ENCODE results near the gene TANC1. TPM values are rescaled to one million over a fixed set of nuclear protein-coding genes. Genes with fewer than 3 reads are reported as not detected.

TANC1 gene
- total RNA-seq, 3 donors from 2014 or later = 0.33 to 0.40 (median 0.34) TPM

DNA sequence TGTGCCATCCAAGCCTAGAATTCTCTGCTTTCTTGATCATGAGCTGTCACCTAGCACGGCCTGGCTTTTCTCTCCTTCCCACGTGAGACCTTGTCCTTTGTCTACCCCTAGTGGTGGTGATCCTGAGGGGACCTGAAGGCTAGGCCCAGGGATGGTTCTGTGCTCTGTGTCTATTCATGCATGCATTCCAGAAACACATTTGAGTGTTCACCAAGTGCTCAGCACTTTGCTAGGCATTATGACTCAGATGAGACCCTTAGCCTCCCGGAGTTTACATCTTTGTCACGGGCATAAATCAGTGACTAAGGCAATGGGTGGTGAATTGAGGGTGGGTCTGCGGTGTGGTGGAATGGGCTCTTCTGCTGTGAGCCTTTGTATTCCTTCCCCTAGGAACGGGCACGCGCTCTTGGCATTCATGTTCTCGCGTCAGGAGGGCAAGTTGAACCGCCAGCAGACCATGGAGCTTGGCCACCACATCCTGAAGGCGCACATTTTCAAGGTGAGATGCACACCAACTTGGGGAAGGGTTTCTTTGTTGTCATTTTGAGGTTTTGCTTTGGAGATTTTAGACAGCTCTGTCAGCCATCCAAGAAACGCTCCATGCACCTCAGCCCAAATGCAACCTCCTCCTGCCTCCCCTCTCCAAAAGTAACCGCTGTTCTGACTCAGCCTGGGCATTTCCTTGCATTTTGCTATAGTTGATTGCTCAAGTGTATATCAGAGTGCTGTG lies 217.1 kb downstream of the TANC1 start:
- Mint-ChIP-seq H3K9me3 (no peaks in the 10 kb centered on the region), H3K27me3 (ENCODE audit: low read depth) (no peaks in the 10 kb centered on the region), H3K4me1 (ENCODE audit: low read depth) (no peaks in the 10 kb centered on the region), H3K36me3 (ENCODE audit: insufficient read depth) (no peaks in the 10 kb centered on the region), H3K4me3 (no peak overlapping the region)
- no peak for ATAC-seq
- no peak for DNase-seq

DNA sequence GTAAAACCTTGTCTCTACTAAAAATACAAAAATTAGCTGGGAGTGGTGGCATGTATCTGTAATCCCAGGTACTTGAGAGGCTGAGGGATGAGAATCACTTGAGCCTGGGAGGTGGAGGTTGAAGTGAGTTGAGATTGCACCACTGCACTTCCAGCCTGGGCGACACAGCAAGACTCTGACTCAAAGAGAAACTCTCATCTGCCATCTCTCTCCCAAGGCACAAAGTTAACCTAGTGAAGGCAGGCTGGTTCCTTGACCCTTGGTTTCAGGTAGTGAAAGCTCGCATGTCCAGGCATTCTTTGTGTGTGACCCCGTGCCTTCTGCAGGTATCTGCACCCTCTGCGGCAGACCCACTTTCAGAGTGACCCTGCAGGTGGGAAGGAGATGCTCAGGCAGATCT lies 218.0 kb downstream of the TANC1 start:
- H3K27me3 Mint-ChIP-seq (ENCODE audit: low read depth) = no peaks in the 10 kb centered on the region
- no peaks in the 10 kb centered on the region for H3K4me1 Mint-ChIP-seq (ENCODE audit: low read depth)
- H3K36me3 Mint-ChIP-seq (ENCODE audit: insufficient read depth) = no peaks in the 10 kb centered on the region
- ATAC-seq (no peak), DNase-seq (no peak)
- no peaks in the 10 kb centered on the region for H3K9me3 Mint-ChIP-seq
- no peak overlapping the region for H3K4me3 Mint-ChIP-seq

DNA sequence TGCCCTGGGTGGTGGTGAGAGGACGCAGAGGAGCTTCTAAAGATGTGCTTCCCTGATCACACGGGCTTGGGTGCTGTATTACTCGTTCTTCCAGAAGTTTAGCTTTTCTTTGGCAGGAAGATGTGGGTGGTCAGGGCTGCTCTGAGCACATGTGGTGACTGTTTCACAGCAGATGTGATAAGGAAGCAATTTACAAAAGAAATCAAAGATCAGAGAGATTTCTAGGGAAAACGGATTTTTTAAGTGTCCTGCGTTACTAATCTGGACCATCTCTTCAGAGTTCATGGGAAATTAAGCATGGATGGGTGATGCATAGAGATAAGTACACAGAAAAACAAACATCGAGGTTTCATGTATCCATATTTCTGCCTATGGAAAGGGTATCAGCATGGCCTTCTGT lies 218.7 kb downstream of the TANC1 start:
- Mint-ChIP-seq H3K4me3 (no peak overlapping the region), H3K4me1 (ENCODE audit: low read depth) (no peaks in the 10 kb centered on the region), H3K36me3 (ENCODE audit: insufficient read depth) (no peaks in the 10 kb centered on the region), H3K27me3 (ENCODE audit: low read depth) (no peaks in the 10 kb centered on the region), H3K9me3 (no peaks in the 10 kb centered on the region)
- ATAC-seq (no peak), DNase-seq (no peak)

DNA sequence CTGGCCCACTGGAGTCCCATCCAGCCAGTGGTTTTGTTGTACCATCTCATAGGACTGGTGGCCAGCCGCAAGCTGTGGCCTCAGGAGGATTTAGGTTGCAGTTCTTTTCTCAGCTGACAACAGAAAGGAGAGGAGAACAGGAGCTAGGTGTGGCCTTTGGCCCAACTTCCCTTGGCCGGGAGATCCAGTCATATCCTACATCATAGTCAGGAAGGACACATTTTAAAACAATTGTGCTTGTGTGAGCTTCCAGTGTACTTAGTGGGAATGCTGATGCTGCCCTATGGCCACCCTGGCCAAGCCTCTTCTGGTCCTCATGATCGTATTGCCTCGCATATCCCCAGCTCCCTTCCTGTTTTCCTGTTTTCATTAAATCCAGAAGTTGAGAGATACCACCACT lies 220.0 kb downstream of the TANC1 start:
- H3K4me3 Mint-ChIP-seq = no peak overlapping the region
- no peaks in the 10 kb centered on the region for H3K36me3 Mint-ChIP-seq (ENCODE audit: insufficient read depth)
- no peaks in the 10 kb centered on the region for H3K9me3 Mint-ChIP-seq
- ATAC-seq = no peak
- no peaks in the 10 kb centered on the region for H3K4me1 Mint-ChIP-seq (ENCODE audit: low read depth)
- DNase-seq = no peak
- H3K27me3 Mint-ChIP-seq (ENCODE audit: low read depth) = no peaks in the 10 kb centered on the region

DNA sequence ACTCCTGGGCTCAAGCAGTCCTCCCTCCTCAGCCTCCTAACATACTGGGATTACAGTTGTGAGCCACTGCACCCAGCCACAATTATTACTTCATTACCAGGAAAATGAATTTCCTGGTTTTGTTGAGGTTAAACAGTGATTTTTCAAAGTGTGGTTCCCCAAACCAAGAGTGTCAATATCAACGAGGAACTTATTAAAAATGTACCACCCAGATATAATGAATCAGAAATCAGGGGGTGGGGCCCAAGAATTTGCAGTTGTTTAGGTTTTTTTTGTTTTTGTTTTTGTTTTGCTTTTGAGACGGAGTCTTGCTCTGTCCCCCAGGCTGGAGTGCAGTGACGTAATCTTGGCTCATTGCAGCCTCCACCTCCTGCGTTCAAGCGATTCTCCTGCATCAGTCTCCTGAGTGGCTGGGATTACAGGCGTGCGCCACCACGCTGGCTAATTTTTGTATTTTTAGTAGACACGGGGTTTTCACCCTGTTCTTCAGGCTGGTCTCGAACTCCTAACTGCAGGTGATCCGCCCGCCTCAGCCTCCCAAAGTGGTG lies 224.0 kb downstream of the TANC1 start:
- Mint-ChIP-seq H3K9me3 (no peaks in the 10 kb centered on the region), H3K36me3 (ENCODE audit: insufficient read depth) (no peaks in the 10 kb centered on the region), H3K4me1 (ENCODE audit: low read depth) (no peaks in the 10 kb centered on the region), H3K27me3 (ENCODE audit: low read depth) (no peaks in the 10 kb centered on the region), H3K4me3 (no peak overlapping the region)
- no peak for ATAC-seq
- no peak for DNase-seq

DNA sequence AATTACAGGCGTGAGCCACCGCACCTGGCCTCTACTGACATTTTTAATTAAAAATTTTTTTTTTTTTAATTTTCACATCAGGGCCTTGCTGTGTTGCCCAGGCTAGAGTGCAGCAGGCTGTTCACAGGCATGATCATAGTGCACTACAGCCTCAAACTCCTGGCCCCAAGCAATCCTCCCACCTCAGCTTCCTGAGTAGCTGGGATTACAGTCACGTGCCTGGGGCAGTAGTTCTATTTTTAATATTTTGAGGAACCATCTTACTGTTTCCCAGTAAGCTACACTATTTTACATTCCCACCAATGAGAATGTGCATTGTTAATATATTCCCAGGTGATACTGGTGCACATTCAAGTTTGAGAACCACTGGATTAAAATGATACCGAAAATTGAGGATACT lies 225.4 kb downstream of the TANC1 start:
- no peaks in the 10 kb centered on the region for H3K9me3 Mint-ChIP-seq
- ATAC-seq = no peak

DNA sequence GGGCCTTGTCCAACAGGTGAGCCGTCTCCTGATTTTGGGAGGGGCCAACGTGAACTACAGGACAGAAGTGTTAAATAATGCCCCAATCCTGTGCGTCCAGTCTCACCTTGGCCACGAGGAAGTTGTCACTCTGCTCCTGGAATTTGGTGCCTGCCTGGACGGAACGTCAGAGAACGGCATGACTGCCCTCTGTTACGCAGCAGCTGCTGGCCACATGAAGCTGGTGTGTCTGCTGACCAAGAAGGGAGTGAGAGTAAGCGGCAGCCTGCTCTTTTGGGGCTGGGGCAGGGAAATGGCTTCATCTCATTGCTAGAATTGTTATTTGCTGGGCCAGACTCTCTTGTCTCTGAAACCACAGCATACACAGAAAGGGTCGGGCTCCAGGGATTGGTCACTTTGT lies 225.8 kb downstream of the TANC1 start:
- H3K4me1 Mint-ChIP-seq (ENCODE audit: low read depth) = no peaks in the 10 kb centered on the region
- no peak for DNase-seq
- no peaks in the 10 kb centered on the region for H3K36me3 Mint-ChIP-seq (ENCODE audit: insufficient read depth)
- no peak overlapping the region for H3K4me3 Mint-ChIP-seq
- no peaks in the 10 kb centered on the region for H3K27me3 Mint-ChIP-seq (ENCODE audit: low read depth)
- ATAC-seq = no peak
- no peaks in the 10 kb centered on the region for H3K9me3 Mint-ChIP-seq

More for the DNA sequence above, 225.4 kb downstream of the TANC1 start:
- no peaks in the 10 kb centered on the region for H3K27me3 Mint-ChIP-seq (ENCODE audit: low read depth)
- H3K4me1 Mint-ChIP-seq (ENCODE audit: low read depth) = no peaks in the 10 kb centered on the region
- DNase-seq = no peak
- no peak overlapping the region for H3K4me3 Mint-ChIP-seq
- H3K36me3 Mint-ChIP-seq (ENCODE audit: insufficient read depth) = no peaks in the 10 kb centered on the region

DNA sequence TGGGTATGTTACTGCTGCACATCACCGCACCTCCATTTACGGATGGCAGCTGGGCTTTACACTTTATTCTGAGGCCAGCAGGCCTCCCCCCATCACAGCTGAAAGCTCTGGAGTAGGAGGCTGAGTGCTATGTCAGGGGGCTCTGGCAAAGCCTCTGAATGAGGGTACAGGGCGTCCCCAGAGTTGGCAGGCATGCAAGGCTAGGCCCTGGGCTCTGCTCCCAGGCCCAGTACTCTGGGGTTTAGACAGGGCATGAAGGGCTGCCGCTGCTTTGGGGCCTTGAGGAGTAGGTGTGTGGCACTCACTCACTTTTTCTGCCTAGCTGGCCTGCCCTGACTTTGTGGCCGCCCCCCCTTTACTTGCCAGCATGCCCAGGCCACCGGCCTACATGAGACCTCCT lies 227.3 kb downstream of the TANC1 start:
- DNase-seq = no peak
- Mint-ChIP-seq H3K36me3 (ENCODE audit: insufficient read depth) (no peaks in the 10 kb centered on the region), H3K4me1 (ENCODE audit: low read depth) (peaks cover under 1% of the 10 kb centered on the region), H3K4me3 (no peak overlapping the region), H3K27me3 (ENCODE audit: low read depth) (no peaks in the 10 kb centered on the region), H3K9me3 (no peaks in the 10 kb centered on the region)
- no peak for ATAC-seq

DNA sequence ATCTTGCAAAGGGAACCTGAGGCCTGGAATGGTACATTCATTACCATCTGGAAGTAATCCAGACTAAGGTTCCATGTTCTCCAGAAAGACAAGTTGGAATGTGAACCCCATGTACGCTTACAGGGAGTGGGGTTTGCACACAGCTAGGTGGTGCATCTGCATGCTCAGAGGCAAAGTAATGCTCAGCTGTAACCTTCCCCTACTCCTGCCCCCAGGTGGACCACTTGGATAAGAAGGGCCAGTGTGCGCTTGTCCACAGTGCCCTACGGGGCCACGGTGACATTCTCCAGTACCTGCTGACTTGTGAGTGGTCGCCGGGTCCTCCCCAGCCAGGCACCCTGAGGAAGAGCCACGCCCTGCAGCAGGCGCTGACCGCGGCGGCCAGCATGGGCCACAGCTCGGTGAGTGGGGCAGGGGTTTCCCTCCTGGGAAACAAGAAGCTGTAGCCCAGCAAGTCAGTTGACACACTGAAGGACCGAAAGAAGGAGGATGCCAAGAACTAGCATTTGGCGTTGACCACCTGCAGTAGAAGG lies 228.0 kb downstream of the TANC1 start:
- ATAC-seq = no peak
- Mint-ChIP-seq H3K27me3 (ENCODE audit: low read depth) (no peaks in the 10 kb centered on the region), H3K9me3 (no peaks in the 10 kb centered on the region), H3K4me3 (no peak overlapping the region), H3K4me1 (ENCODE audit: low read depth) (peaks cover 8% of the 10 kb centered on the region), H3K36me3 (ENCODE audit: insufficient read depth) (no peaks in the 10 kb centered on the region)
- DNase-seq = no peak

DNA sequence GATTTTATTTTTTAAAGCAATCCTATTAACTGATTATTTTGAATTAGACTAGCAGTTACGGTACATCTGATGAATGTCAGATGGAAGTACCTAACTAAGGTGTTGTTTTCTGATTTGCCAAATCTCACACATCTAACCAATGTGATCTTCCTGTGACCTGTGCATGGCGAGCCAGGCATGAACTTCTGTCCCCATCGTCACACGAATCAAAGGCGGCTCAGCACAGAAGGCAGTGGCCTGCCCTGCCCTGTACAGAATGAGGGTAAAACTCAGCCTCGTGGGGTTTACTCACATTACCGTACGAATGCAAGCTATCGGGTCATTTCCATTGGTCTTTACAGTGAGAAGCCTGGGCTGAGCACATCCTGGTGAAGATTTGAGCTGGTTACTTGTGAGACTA lies 230.8 kb downstream of the TANC1 start:
- H3K4me1 Mint-ChIP-seq (ENCODE audit: low read depth) = peaks cover 18% of the 10 kb centered on the region
- no peak for ATAC-seq

DNA sequence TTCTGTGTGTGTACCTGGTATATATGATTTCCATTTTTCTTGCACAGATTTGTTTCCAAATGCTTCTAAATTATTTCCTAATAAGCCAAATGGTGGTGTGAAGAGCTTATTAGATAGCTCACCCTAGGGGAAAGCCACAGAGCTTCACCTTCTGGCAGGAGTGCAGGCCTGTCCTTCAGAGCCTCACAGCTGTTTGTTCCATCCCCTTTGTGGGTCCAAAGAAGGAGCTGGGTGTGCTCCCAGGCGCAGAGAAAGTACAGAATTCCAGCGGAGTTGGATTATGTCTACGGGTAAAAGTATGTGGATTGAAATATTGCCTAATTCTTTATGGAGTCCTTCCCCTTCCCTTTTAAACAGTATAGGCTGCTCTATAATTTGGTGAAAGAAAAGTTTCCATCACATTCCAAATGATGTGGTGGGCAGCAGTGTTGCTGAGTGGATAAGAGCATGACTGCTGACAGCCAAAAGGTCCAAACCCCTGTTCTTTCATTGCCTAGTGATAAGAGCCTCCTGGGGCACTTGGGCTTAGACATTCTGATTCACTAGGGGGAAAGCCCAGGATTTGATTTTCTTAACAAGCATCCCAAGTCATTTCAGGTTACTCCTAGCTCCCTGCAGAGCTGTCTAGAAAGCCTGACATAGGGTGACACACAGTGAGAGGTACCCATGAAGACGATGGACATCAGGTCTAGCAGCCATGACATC lies 231.5 kb downstream of the TANC1 start:
- no peaks in the 10 kb centered on the region for H3K9me3 Mint-ChIP-seq

More for the DNA sequence above, 230.8 kb downstream of the TANC1 start:
- H3K27me3 Mint-ChIP-seq (ENCODE audit: low read depth) = no peaks in the 10 kb centered on the region
- DNase-seq = no peak
- H3K9me3 Mint-ChIP-seq = no peaks in the 10 kb centered on the region
- no peak overlapping the region for H3K4me3 Mint-ChIP-seq
- no peaks in the 10 kb centered on the region for H3K36me3 Mint-ChIP-seq (ENCODE audit: insufficient read depth)

DNA sequence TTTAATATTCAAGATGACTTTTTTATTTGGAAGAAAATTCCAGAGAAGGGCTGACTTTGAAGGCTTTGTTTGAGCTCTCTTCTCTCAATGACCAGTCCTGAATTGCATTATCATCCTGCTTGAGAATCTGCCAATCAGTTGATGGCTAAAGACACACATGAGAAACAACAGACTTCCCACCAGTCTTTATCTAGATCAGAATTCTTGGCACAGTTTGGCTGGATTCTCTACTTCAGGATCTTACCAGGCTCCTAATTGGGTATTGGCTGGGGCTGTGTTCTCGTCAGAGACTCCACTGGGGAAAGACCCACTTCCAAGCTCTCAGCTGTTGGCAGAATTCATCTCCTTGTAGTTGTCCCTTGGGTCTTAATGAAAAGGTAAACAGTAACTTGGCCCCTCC lies 232.1 kb downstream of the TANC1 start:
- no peaks in the 10 kb centered on the region for H3K27me3 Mint-ChIP-seq (ENCODE audit: low read depth)
- no peaks in the 10 kb centered on the region for H3K36me3 Mint-ChIP-seq (ENCODE audit: insufficient read depth)
- no peak for DNase-seq

More for the DNA sequence above, 231.5 kb downstream of the TANC1 start:
- no peaks in the 10 kb centered on the region for H3K27me3 Mint-ChIP-seq (ENCODE audit: low read depth)
- peaks cover 18% of the 10 kb centered on the region for H3K4me1 Mint-ChIP-seq (ENCODE audit: low read depth)
- no peak for ATAC-seq
- no peak overlapping the region for H3K4me3 Mint-ChIP-seq
- no peak for DNase-seq
- H3K36me3 Mint-ChIP-seq (ENCODE audit: insufficient read depth) = no peaks in the 10 kb centered on the region

DNA sequence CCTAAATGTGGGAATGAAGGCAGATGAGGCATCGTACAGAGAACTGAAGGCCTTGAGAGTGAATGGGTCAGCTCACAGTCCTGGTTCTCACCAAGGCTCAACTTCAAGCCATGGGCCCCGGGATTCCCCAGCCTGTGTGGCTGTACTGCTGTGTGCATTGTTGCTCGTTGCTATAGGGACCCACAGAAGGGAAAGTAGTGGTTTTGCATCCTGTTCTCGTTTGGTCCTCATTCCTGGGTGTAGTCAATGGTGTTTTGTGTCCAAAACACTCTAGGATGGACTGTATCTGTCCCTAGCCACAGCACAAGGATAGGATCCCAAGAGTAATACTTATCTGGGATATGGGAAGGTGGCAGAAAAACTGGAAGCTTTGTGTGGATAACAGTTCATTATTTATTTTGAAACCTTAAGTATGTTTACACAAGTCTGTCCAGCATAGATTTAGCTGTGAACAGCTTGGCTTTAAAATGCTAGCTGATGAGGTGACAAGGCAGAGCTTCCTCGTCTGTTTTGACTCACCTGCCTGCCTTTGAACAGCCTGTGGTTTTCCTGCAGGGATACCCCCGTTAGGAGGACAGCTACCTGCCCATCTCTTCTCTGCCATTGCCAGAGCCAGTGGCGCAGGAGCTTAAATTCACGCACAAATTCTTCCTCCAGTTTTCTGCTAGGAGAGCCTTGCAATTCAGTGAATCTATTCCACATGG lies 233.1 kb downstream of the TANC1 start:
- H3K27me3 Mint-ChIP-seq (ENCODE audit: low read depth) = no peaks in the 10 kb centered on the region
- ATAC-seq (peak; percentile 18 to 43), DNase-seq (no peak)
- H3K9me3 Mint-ChIP-seq = no peaks in the 10 kb centered on the region
- H3K4me1 Mint-ChIP-seq (ENCODE audit: low read depth) = peaks cover 18% of the 10 kb centered on the region
- no peaks in the 10 kb centered on the region for H3K36me3 Mint-ChIP-seq (ENCODE audit: insufficient read depth)
- no peak overlapping the region for H3K4me3 Mint-ChIP-seq

More for the DNA sequence above, 232.1 kb downstream of the TANC1 start:
- ATAC-seq = no peak
- Mint-ChIP-seq H3K9me3 (no peaks in the 10 kb centered on the region), H3K4me3 (no peak overlapping the region), H3K4me1 (ENCODE audit: low read depth) (peaks cover 18% of the 10 kb centered on the region)

DNA sequence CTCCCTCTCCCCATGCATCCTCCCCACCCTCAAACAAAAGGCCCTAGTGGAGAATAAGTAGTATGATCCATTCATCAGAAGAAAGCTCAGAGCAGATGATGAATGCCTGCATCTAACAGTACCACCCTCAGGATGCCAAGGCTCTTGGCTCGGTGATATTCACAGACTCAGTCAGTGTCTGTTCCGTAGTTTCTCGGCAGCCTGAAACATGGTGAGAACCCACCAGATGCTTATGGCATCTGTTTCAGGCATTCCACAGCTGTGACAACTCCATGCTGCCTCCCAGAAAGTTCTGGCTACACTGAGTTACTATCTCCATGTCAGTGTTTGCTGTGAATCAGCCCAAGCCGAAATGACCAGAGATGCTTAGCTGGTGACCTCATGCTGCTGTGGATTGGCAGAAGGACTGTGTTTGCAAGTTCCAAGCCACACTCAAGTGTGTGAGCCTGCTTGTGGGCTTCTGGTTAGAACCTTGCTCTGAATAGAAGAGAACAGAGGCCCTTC lies 234.2 kb downstream of the TANC1 start:
- no peaks in the 10 kb centered on the region for H3K27me3 Mint-ChIP-seq (ENCODE audit: low read depth)
- no peak overlapping the region for H3K4me3 Mint-ChIP-seq
- no peaks in the 10 kb centered on the region for H3K36me3 Mint-ChIP-seq (ENCODE audit: insufficient read depth)
- ATAC-seq (no peak), DNase-seq (no peak)
- H3K4me1 Mint-ChIP-seq (ENCODE audit: low read depth) = peaks cover 18% of the 10 kb centered on the region
- H3K9me3 Mint-ChIP-seq = no peaks in the 10 kb centered on the region
